Caco-2 (cell line): ENCODE data around the gene TMEM115. TPM values are rescaled to one million over a fixed set of nuclear protein-coding genes. Genes with fewer than 3 reads are reported as not detected.
A peak's percentile ranks its signal among the peaks of the same experiment; 100 is the strongest.

ENCODE experiments used
- BruUV-seq: library from RNA; stranded (reverse); fragments of 400-500 nt; replicated peaks from 2 replicates; lab custom pipeline; 2021; lab: Mats Ljungman, UMichigan
- CTCF ChIA-PET: fragments of 300-600 bp; sonication (Branson Sonifier 250); formaldehyde crosslinking; loops from one replicate; lab custom pipeline; 2022; ENCODE audit warnings: antibody characterized with exemption; lab: Charles Lee
- POLR2A ChIA-PET: fragments of 300-600 bp; sonication (Branson Sonifier 250); formaldehyde crosslinking; loops from one replicate; lab custom pipeline; 2022; ENCODE audit warnings: antibody characterized with exemption; lab: Charles Lee
- DNase-seq, 2 experiments: peaks; one replicate each; pipeline versions ENCODE4 v3.0.0 to v3.0.0-alpha.2; 2020 to 2022
- H3K27me3 ChIP-seq: replicated peaks from 2 replicates; pipeline ENCODE4 v1.6.0; 2011; ENCODE audit warnings: low read length; ENCODE audit not compliant: control insufficient read depth, insufficient read depth
- H3K36me3 ChIP-seq: 2 replicates; pipeline ENCODE4 v1.5.1; 2011; ENCODE audit warnings: low read length; ENCODE audit not compliant: control insufficient read depth, insufficient read depth
- H3K4me1 ChIP-seq: fragments of 250-450 bp; sonication (Bioruptor Pico); 2 replicates; pipeline ENCODE4 v1.5.1; 2020; ENCODE audit warnings: mild to moderate bottlenecking
- H3K4me3 ChIP-seq: 2 replicates; pipeline ENCODE4 v1.5.1; 2011; ENCODE audit warnings: low read depth, mild to moderate bottlenecking, control low read depth, low read length
- H3K9me3 ChIP-seq: fragments of 250-450 bp; sonication (Bioruptor Pico); 2 replicates; pipeline ENCODE4 v1.5.1; 2020; ENCODE audit warnings: mild to moderate bottlenecking, moderate library complexity
- H3K27ac Mint-ChIP-seq: one replicate; pipeline ENCODE4 v1.8.0; 2022; ENCODE audit warnings: mixed read lengths; ENCODE audit not compliant: unreplicated experiment
- H3K27me3 Mint-ChIP-seq: one replicate; pipeline ENCODE4 v1.8.0; 2022; ENCODE audit warnings: mixed read lengths; ENCODE audit not compliant: insufficient read depth, unreplicated experiment
- H3K36me3 Mint-ChIP-seq: one replicate; pipeline ENCODE4 v1.8.0; 2022; ENCODE audit warnings: mild to moderate bottlenecking, mixed read lengths; ENCODE audit not compliant: insufficient read depth, unreplicated experiment
- H3K4me1 Mint-ChIP-seq: one replicate; pipeline ENCODE4 v1.8.0; 2022; ENCODE audit warnings: low read depth, mixed read lengths; ENCODE audit not compliant: unreplicated experiment
- H3K4me3 Mint-ChIP-seq: one replicate; pipeline ENCODE4 v1.8.0; 2022; ENCODE audit warnings: mild to moderate bottlenecking, moderate library complexity, mixed read lengths; ENCODE audit not compliant: unreplicated experiment
- H3K9me3 Mint-ChIP-seq: one replicate; pipeline ENCODE4 v1.8.0; 2022; ENCODE audit warnings: mixed read lengths; ENCODE audit not compliant: unreplicated experiment
- CTCF ChIP-seq, 2 experiments: fragments of 200-600 bp in 1 of 2; IDR thresholded peaks; 1 replicate in 1 of 2; 2 replicates in 1 of 2; pipeline versions ENCODE4 v1.5.1 to v1.8.0; 2011 to 2022; ENCODE audit warnings: antibody characterized with exemption in 1 of 2, control low read depth in 1 of 2, inconsistent platforms in 1 of 2, low read depth in 1 of 2, low read length in 1 of 2, mild to moderate bottlenecking in 1 of 2, moderate library complexity in 1 of 2; ENCODE audit not compliant: insufficient read depth in 1 of 2, severe bottlenecking in 1 of 2, unreplicated experiment in 1 of 2
- intact Hi-C: fragments of 100-400 bp; cut with micrococcal nuclease; formaldehyde crosslinking; loops from one replicate; pipeline ENCODE4 v1.10.0; 2022; ENCODE audit not compliant: unreplicated experiment
- total RNA-seq: library from RNA; stranded (reverse); gene quantifications from 2 replicates; pipeline ENCODE4 v1.2.3, GENCODE V29; 2022

The TMEM115 gene
- total RNA-seq, 1 experiment from 2014 or later, result 23.9 TPM

- no peak for DNase-seq
- CTCF ChIA-PET, result no interaction called here
- Histone ChIP-seq H3K36me3 (peaks cover 4% of the 10 kb centered on the region), H3K4me3 (no peak overlapping the region), H3K4me1 (peaks cover 23% of the 10 kb centered on the region), H3K9me3 (no peaks in the 10 kb centered on the region), H3K27me3 (no peaks in the 10 kb centered on the region)
- H3K9me3 Mint-ChIP-seq, result no peaks in the 10 kb centered on the region
- H3K27me3 Mint-ChIP-seq, result no peaks in the 10 kb centered on the region
- TF ChIP-seq CTCF (IDR thresholded peaks at IDR 0.05; ENCODE audit: insufficient read depth in 1 of 2, low read depth in 1 of 2, low read length in 1 of 2, severe bottlenecking in 1 of 2, unreplicated experiment in 1 of 2), result no peak
- POLR2A ChIA-PET, result interaction anchor here (1.0 kb wide), 1 partner anchor 20 kb away, joined by 4 read pairs; no protein-coding TSS in a partner anchor
- H3K4me1 Mint-ChIP-seq, result peaks cover 17% of the 10 kb centered on the region
- BruUV-seq, result no TSS peak
- H3K27ac Mint-ChIP-seq, result peak overlapping the region; percentile 82
- peaks cover 47% of the 10 kb centered on the region for H3K36me3 Mint-ChIP-seq
- intact Hi-C loops, result no loop called here
- H3K4me3 Mint-ChIP-seq, result no peak overlapping the region
These were observed 42.0 kb downstream of the TMEM115 start for GRCh38 chr3:50317300-50317699.

GRCh38 chr3:50316657-50317242 is 42.6 kb downstream of the TMEM115 start:
- Histone ChIP-seq H3K4me3 (no peak overlapping the region), H3K36me3 (peaks cover 4% of the 10 kb centered on the region), H3K9me3 (no peaks in the 10 kb centered on the region), H3K4me1 (peaks cover 17% of the 10 kb centered on the region), H3K27me3 (no peaks in the 10 kb centered on the region)
- intact Hi-C loops, result no loop called here
- H3K9me3 Mint-ChIP-seq, result no peaks in the 10 kb centered on the region
- peaks cover 17% of the 10 kb centered on the region for H3K4me1 Mint-ChIP-seq
- peak overlapping the region; percentile 48 for H3K4me3 Mint-ChIP-seq
- no peaks in the 10 kb centered on the region for H3K27me3 Mint-ChIP-seq
- CTCF ChIA-PET, result no interaction called here
- no TSS peak for BruUV-seq
- POLR2A ChIA-PET, result interaction anchor here (1.0 kb wide), 1 partner anchor 21 kb away, joined by 4 read pairs; no protein-coding TSS in a partner anchor
- peaks cover 47% of the 10 kb centered on the region for H3K36me3 Mint-ChIP-seq
- TF ChIP-seq CTCF (IDR thresholded peaks at IDR 0.05; ENCODE audit: insufficient read depth in 1 of 2, low read depth in 1 of 2, low read length in 1 of 2, severe bottlenecking in 1 of 2, unreplicated experiment in 1 of 2), result no peak
- peak overlapping the region; percentile 82 for H3K27ac Mint-ChIP-seq
- peak; percentile 66 to 80 for DNase-seq

- no peak overlapping the region for H3K4me3 ChIP-seq
- ChIA-PET CTCF (interaction anchor here (0.7 kb wide), 2 partner anchors 12 to 50 kb away, joined by 4 to 6 read pairs; partner anchors contain the start of gene HYAL1), POLR2A (interaction anchor here (1.1 kb wide), 1 partner anchor 23 kb away, joined by 3 read pairs; no protein-coding TSS in a partner anchor)
- peaks cover 15% of the 10 kb centered on the region for H3K4me1 ChIP-seq
- BruUV-seq, result no TSS peak
- Mint-ChIP-seq H3K9me3 (no peaks in the 10 kb centered on the region), H3K27me3 (no peaks in the 10 kb centered on the region), H3K27ac (peak overlapping the region; percentile 49), H3K4me3 (no peak overlapping the region), H3K4me1 (peaks cover 17% of the 10 kb centered on the region), H3K36me3 (peaks cover 45% of the 10 kb centered on the region)
- no peak for DNase-seq
- intact Hi-C loops, result no loop called here
- H3K36me3 ChIP-seq, result peaks cover 4% of the 10 kb centered on the region
- no peaks in the 10 kb centered on the region for H3K27me3 ChIP-seq
- H3K9me3 ChIP-seq, result no peaks in the 10 kb centered on the region
- TF ChIP-seq CTCF (IDR thresholded peaks at IDR 0.05; ENCODE audit: insufficient read depth in 1 of 2, low read depth in 1 of 2, low read length in 1 of 2, severe bottlenecking in 1 of 2, unreplicated experiment in 1 of 2), result no peak
These were observed 44.5 kb downstream of the TMEM115 start for GRCh38 chr3:50314816-50315215.
